GM10847 (cell line): ENCODE data around the gene WDR18.

Experiments used
- POLR2A ChIP-seq: IDR thresholded peaks from 2 replicates; pipeline ENCODE4 v1.6.1; 2011; ENCODE audit not compliant: insufficient read length; ENCODE audit errors: extremely low read depth

WDR18 gene

DNA sequence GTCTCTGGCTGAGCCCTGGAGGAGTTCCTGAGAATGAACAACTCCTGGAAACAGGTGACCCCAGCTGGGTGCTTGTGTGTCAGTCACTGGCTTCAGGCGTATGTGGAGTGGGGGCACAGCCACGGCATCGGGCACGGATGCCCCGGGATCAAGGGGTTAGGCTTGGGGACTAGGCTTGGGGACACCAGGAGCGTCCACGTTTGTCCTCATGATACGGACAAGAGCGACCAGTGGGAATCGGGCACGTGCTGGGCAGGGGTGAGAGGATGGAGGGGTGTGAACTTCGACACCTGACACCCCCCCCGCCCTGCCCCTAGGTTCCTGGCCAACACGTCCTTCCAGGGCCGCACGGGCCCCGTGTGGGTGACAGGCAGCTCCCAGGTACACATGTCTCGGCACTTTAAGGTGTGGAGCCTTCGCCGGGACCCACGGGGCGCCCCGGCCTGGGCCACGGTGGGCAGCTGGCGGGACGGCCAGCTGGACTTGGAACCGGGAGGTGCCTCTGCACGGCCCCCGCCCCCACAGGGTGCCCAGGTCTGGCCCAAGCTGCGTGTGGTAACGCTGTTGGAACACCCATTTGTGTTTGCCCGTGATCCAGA, 20.2 kb downstream of the WDR18 start:
- TF ChIP-seq POLR2A, result no peak

DNA sequence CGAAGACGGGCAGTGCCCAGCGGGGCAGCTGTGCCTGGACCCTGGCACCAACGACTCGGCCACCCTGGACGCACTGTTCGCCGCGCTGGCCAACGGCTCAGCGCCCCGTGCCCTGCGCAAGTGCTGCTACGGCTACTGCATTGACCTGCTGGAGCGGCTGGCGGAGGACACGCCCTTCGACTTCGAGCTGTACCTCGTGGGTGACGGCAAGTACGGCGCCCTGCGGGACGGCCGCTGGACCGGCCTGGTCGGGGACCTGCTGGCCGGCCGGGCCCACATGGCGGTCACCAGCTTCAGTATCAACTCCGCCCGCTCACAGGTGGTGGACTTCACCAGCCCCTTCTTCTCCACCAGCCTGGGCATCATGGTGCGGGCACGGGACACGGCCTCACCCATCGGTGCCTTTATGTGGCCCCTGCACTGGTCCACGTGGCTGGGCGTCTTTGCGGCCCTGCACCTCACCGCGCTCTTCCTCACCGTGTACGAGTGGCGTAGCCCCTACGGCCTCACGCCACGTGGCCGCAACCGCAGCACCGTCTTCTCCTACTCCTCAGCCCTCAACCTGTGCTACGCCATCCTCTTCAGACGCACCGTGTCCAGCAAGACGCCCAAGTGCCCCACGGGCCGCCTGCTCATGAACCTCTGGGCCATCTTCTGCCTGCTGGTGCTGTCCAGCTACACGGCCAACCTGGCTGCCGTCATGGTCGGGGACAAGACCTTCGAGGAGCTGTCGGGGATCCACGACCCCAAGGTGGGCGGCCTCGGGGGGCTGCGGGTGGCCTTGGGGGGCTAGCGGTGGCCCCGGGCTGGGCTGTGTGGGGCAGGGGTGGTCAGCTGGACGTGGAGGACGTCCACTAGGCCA, 20.9 kb downstream of the WDR18 start:
- TF ChIP-seq POLR2A, result no peak

DNA sequence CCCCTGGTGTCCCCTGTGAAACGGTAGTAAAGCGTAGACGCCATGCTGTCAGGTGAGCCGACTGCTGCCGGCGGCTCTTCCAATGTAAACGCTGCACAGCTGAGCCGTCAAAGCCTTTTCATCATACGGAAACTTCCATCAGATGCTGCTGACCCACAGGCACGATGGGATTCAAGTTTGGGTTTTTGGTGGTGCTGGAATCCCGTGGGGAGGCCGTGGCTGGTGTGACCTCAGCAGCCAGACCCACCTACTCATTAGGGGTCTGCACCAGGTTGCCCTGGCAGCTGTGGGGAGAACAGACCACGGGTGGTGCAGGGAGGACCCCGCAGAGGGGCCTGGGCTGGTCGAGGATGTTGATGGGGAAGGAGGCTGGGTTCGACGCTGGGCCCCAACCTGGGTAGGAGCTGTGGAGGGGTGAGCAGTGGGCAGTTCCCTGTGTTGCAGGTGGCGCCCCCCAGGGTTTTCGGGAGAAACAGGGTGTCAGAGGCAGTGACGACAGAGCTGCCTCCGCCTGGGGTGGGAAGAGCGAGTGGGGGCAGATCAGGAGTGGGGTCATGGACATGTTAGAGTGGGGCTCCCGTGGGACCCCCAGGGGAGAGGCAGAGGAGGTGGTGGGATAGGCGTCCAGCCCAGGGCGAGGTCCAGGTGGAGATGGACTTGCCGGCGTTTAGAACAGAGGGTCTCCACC, 22.7 kb downstream of the WDR18 start:
- no peak for TF ChIP-seq POLR2A

DNA sequence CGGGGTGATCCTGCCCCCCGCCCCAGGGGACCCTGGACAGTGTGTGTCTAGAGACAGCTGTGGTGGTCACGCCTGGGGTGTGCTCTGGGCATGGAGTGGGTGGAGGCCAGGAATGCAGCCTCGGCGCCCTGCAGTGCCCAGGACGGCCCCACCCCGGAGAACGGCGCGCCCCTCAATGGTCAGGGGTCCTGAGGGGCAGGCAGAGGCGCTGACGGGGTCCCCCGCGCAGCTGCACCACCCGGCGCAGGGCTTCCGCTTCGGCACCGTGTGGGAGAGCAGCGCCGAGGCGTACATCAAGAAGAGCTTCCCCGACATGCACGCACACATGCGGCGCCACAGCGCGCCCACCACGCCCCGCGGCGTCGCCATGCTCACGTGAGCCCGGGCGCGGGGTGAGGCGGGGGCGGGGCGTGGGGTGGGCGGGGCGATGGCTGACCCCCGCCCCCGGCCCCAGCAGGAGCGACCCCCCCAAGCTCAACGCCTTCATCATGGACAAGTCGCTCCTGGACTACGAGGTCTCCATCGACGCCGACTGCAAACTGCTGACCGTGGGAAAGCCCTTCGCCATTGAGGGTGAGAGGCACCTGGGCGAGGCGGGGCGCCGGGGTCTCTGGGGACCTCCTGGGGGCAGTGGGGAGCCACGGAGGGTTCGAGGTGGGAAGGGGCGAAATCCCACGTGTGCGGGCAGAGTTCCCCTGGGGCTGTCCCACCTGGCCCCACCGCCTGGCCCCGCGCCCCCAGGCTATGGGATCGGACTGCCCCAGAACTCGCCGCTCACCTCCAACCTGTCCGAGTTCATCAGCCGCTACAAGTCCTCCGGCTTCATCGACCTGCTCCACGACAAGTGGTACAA, 23.5 kb downstream of the WDR18 start:
- TF ChIP-seq POLR2A, result no peak

DNA sequence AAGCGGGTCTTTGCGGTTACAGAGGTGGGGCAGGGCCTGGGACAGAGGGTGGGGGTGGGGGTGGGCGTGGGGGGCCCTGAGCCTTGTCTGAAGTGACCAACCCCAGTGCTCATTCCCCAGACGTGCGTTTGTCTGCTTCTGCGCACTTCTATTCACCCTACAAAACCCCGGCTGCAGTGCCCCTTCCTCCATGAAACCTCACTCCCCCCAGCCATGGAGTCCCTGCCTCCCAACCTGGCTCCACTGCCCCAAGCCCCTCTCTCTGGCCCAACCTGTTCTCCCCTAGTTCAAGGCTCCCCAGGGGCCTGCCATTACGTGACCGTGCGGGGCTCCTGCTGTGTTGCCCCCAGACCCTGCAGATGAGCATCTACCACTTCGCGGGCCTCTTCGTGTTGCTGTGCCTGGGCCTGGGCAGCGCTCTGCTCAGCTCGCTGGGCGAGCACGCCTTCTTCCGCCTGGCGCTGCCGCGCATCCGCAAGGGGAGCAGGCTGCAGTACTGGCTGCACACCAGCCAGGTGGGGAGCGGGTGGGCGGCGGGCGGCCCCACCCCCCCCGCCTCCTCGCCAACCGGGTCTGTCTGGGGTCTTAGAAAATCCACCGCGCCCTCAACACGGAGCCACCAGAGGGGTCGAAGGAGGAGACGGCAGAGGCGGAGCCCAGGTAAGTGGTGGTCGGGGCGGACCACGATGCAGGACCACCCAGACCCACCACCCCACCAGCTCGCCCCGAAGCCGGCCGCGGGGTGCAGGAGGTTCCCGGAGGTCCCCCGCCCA, 24.3 kb downstream of the WDR18 start:
- no peak for TF ChIP-seq POLR2A

DNA sequence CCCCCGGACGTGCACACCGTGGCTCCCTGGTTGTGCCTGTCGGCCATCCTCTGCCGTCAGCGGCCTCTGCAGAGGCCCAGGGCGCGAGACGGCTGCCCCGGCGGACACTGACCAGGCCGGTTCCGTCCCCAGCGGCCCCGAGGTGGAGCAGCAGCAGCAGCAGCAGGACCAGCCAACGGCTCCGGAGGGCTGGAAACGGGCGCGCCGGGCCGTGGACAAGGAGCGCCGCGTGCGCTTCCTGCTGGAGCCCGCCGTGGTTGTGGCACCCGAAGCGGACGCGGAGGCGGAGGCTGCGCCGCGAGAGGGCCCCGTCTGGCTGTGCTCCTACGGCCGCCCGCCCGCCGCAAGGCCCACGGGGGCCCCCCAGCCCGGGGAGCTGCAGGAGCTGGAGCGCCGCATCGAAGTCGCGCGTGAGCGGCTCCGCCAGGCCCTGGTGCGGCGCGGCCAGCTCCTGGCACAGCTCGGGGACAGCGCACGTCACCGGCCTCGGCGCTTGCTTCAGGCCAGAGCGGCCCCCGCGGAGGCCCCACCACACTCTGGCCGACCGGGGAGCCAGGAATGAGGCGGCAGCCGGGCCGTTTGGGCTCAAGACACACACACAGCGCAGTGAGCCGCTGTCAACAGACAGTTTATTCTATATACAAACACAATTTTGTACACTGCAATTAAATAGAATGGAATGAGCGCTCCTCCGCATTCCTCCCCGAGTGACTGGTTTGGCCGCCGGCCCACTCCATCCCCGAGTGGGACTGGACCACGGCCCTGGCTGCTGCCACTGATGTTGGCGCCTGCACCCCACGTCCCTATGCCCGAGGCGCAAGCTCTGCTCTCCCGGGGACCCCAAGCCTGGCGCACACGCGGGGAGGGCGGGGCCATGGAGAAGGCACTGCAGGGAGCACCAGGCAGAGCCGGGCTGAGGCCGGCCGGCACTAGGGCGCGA, 25.2 kb downstream of the WDR18 start:
- TF ChIP-seq POLR2A, result no peak

DNA sequence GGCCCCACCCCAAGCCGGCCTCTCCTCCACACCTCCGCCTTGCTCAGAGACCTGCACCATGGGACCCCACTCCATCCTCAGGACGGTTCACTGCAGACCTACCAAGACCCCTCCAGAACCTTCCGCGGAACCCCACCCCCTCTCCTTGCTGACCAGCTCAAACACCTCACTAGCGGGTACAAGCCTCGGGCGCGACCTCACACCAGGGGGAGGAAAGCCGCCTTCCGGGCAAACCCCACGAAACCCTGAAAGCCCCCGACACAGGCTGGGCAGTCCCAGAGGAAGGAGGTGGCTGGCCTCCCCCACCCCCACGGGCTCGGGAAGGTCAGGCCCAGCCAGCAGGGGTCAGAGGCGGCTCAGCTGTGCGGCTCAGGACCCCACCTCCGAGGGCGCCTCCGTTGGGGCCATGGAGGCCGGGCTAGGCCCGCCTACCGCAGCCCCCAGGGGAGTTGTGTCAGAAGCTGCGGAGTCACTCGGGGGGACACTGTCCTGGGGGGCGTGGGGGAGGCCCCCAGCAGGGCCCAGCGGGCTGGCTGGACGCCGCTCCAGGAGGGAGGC, 25.9 kb downstream of the WDR18 start:
- no peak for TF ChIP-seq POLR2A

DNA sequence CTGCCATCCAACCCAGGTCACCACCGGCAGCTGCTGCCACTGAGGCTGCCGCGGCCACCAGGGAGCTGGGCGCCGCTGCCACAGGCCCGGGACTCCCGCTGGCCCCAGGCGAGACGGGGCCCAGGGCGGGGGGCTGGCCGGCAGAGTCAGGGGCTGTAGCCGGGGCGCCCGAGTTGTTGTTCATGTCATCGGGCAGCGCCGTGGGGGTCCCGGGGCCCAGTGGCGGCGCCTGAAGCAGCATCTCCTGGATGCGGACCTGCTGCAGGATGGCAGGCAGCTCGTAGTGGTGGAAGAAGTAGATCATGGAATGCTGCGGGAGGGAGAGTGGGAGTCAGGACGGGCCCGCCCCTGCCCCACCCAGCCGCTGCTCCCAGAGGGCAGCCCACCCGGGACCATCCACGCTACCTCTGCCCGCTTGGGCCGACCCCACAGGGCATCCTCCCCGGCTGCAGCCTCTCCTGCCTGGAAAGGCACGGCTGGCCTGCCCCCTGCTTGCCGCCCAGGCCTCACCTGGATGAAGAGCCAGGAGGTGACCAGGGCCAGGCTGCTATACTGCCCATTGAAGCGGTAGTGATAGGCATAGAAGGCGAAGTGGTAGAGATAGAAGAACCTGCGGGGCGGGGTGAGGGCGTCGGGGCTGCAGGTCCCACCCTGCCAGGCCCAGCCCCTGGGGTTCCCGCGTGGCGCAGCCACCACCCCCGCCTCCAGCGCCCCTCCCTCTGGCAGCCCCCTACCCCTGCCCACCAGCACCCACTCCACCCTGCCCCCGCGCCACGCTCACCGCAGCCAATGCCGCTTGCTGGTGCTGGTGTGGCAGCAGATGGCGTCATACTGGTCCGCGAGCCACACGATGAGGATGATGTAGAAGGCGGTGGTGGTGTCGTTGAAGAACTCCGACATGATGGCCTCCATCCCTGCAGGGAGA, 26.7 kb downstream of the WDR18 start:
- TF ChIP-seq POLR2A, result no peak

DNA sequence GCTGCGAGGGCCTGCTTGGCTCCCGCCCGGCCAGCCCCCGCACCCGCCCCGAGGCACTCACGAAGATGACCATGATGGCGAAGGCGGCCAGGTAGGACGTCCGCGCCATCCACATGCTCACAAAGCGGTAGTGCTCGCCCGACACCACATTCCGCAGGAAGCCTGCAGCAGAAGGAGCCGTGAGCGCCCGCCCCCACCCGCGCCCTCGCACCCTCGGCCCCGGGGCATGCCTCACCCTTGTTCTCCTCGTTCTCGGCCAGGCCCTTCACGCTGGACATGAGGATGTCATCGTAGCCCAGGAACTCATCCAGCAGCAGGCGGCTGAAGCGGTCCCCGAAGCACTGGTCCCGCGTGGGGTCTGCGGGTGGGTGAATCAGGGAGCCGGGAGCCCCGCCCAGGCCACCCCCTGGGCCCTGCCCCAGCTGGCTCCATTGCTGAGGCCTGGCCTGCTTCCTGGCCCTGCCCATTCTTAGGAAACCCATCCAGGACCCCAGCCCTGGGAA, 27.7 kb downstream of the WDR18 start:
- no peak for TF ChIP-seq POLR2A

DNA sequence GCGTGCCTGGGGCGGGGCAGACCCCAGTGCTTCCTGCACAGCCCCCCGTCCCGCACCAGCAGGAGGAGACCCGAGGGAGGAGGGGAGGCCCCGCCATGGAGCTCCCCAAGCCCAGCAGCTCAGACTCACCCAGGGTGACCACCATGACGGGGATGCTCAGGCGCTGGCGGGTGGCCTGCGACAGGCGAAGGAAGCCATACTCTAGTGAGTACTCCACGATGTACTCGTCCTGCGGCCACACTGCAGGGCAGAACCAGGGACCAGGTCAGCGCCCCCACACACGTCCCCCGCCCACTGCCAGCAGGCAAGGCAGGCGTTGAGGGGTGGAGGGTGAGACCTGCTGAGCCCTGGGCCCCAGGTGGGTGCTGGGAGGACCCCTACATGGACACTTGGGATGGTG, 28.2 kb downstream of the WDR18 start:
- TF ChIP-seq POLR2A, result no peak

DNA sequence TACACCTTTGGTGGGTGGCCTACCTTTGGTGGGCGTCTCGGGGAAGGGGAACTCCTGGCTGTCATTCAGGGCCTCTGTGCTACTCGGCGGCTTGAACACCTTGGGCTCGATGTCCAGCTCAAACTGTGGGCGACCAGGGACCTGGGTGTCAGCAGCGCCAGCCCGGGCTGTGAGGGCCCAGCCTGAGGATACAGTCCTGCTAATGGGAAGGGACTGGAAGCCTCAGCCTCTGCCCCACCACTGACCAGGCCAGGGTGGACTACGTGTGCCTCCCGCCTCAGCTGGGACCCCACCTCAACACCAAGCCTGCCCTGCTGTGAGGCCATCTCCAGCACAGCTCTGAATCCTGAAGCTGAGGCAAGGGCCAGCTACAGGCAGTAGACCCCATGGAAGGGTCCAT, 29.1 kb downstream of the WDR18 start:
- TF ChIP-seq POLR2A, result no peak
